BE2C (cell line): Measurements from ENCODE around the gene MAGI2.
A peak's percentile ranks its signal among the peaks of the same experiment; 100 is the strongest.

Source experiments
- DNase-seq: peaks from one replicate; pipeline ENCODE4 v3.0.0-alpha.2; 2020
- H3K27me3 ChIP-seq: fragments of 250-450 bp; sonication (Bioruptor Pico); 2 replicates; pipeline ENCODE4 v1.5.1; 2020; ENCODE audit warnings: mild to moderate bottlenecking
- H3K36me3 ChIP-seq: fragments of 250-450 bp; sonication (Bioruptor Pico); 2 replicates; pipeline ENCODE4 v1.5.1; 2020; ENCODE audit warnings: mild to moderate bottlenecking
- H3K4me1 ChIP-seq: fragments of 250-450 bp; sonication (Bioruptor Pico); 2 replicates; pipeline ENCODE4 v1.5.1; 2020
- H3K4me3 ChIP-seq: 2 replicates; pipeline ENCODE4 v1.5.1; 2011; ENCODE audit warnings: low read depth, low read length
- H3K9me3 ChIP-seq: fragments of 250-450 bp; sonication (Bioruptor Pico); 2 replicates; pipeline ENCODE4 v1.5.1; 2020
- CTCF ChIP-seq: IDR thresholded peaks from 2 replicates; pipeline ENCODE4 v1.5.1; 2012; ENCODE audit warnings: mild to moderate bottlenecking, low read depth, low read length

The MAGI2 gene

GRCh38 chr7:78073609-78074382 is 1379.7 kb downstream of the MAGI2 start:
- H3K9me3 ChIP-seq = no peaks in the 10 kb centered on the region
- no peaks in the 10 kb centered on the region for H3K4me1 ChIP-seq
- DNase-seq = no peak
- H3K27me3 ChIP-seq = no peaks in the 10 kb centered on the region
- H3K4me3 ChIP-seq = no peak overlapping the region
- TF ChIP-seq CTCF = no peak
- H3K36me3 ChIP-seq = no peaks in the 10 kb centered on the region

- TF ChIP-seq CTCF = no peak
- H3K27me3 ChIP-seq = no peaks in the 10 kb centered on the region
- H3K4me1 ChIP-seq = no peaks in the 10 kb centered on the region
- no peaks in the 10 kb centered on the region for H3K36me3 ChIP-seq
- no peak for DNase-seq
- H3K9me3 ChIP-seq = no peaks in the 10 kb centered on the region
- no peak overlapping the region for H3K4me3 ChIP-seq
These were observed 1381.3 kb downstream of the MAGI2 start for GRCh38 chr7:78072201-78072590.

GRCh38 chr7:78071491-78072200 is 1381.8 kb downstream of the MAGI2 start:
- Histone ChIP-seq H3K36me3 (no peaks in the 10 kb centered on the region), H3K4me3 (no peak overlapping the region), H3K27me3 (no peaks in the 10 kb centered on the region), H3K9me3 (no peaks in the 10 kb centered on the region), H3K4me1 (no peaks in the 10 kb centered on the region)
- DNase-seq = no peak
- no peak for TF ChIP-seq CTCF

GRCh38 chr7:78066599-78066998 is 1386.9 kb downstream of the MAGI2 start:
- H3K4me1 ChIP-seq = no peaks in the 10 kb centered on the region
- H3K9me3 ChIP-seq = no peaks in the 10 kb centered on the region
- no peaks in the 10 kb centered on the region for H3K36me3 ChIP-seq
- no peaks in the 10 kb centered on the region for H3K27me3 ChIP-seq
- H3K4me3 ChIP-seq = no peak overlapping the region
- TF ChIP-seq CTCF = no peak
- no peak for DNase-seq

GRCh38 chr7:78063758-78064157 is 1389.7 kb downstream of the MAGI2 start:
- Histone ChIP-seq H3K4me1 (no peaks in the 10 kb centered on the region), H3K27me3 (no peaks in the 10 kb centered on the region), H3K4me3 (no peak overlapping the region), H3K36me3 (no peaks in the 10 kb centered on the region), H3K9me3 (no peaks in the 10 kb centered on the region)
- TF ChIP-seq CTCF = no peak
- no peak for DNase-seq

- no peaks in the 10 kb centered on the region for H3K36me3 ChIP-seq
- no peaks in the 10 kb centered on the region for H3K4me1 ChIP-seq
- no peak for TF ChIP-seq CTCF
- H3K9me3 ChIP-seq = no peaks in the 10 kb centered on the region
- DNase-seq = peak; percentile 14
- no peak overlapping the region for H3K4me3 ChIP-seq
- H3K27me3 ChIP-seq = no peaks in the 10 kb centered on the region
These were observed 1391.3 kb downstream of the MAGI2 start for GRCh38 chr7:78062214-78062613.
